Measurements from ENCODE around the gene PRCD. TPM values are rescaled to one million over a fixed set of nuclear protein-coding genes. Genes with fewer than 3 reads are reported as not detected.

The PRCD gene
- polyA plus RNA-seq, 1 of the 3 experiments (the other 2 are of a cell fraction): 2.2 TPM

DNA sequence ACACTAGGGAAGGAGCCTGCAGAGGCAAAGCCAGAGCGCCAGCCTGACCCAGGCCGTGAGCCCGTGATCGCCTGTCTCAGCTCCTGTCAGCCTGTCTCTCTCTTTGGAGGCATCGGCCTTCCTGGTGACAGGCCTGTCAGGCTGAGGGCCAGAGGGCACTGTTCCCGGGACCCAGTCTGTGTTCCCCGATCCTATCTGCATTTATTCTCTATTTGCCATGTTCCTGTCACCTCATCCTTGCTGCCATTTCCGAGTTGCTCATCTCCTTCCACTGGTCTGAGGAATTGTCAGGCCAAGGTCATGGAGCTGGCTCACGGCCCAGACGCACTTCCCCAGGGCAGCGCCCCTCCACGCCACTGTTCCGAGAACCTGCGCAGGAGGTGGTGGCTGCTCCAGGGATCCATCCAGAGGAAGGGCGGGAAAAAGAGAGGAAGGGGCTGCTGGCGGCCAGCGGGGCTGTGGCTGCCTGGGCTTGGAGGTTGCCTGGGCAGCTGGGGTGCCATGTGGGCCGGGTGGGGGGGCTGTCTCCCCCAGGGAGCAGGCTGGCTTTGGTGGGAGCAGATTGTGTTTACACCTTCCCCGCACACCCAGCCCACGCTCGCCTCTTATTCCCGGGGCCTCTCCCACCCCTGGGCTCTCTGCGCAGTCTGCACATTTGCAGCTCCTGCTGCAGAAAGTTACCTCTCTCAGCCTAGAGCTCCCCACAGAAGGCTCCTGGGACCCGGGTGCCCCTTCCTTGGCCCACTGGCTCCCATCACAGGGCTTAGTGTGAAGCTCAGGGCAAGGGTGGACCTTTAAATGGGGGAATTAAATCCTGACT lies 4.9 kb downstream of the PRCD start (continued):
- TF ChIP-seq NRF1 (IDR thresholded peaks at IDR 0.05; ENCODE audit: low read depth, low read length) (peak; percentile 59), SIN3A (IDR thresholded peaks at IDR 0.05; ENCODE audit: borderline replicate concordance, low read depth, low read length) (no peak), MXI1 (IDR thresholded peaks at IDR 0.05; ENCODE audit: low read depth, low read length) (no peak), ELF1 (IDR thresholded peaks at IDR 0.05) (no peak), JUND (IDR thresholded peaks at IDR 0.05) (no peak), RFX5 (IDR thresholded peaks at IDR 0.05; ENCODE audit: low read length) (no peak), NFIC (IDR thresholded peaks at IDR 0.05; ENCODE audit: borderline replicate concordance) (peak; percentile 75), TAF1 (IDR thresholded peaks at IDR 0.05; ENCODE audit: borderline replicate concordance, low read depth, low read length) (no peak)
- TF ChIP-seq, protein P1, sequence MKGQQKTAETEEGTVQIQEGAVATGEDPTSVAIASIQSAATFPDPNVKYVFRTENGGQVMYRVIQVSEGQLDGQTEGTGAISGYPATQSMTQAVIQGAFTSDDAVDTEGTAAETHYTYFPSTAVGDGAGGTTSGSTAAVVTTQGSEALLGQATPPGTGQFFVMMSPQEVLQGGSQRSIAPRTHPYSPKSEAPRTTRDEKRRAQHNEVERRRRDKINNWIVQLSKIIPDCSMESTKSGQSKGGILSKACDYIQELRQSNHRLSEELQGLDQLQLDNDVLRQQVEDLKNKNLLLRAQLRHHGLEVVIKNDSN (IDR thresholded peaks at IDR 0.05; ENCODE audit: borderline replicate concordance, low read depth): no peak
- TF ChIP-seq, protein P2, sequence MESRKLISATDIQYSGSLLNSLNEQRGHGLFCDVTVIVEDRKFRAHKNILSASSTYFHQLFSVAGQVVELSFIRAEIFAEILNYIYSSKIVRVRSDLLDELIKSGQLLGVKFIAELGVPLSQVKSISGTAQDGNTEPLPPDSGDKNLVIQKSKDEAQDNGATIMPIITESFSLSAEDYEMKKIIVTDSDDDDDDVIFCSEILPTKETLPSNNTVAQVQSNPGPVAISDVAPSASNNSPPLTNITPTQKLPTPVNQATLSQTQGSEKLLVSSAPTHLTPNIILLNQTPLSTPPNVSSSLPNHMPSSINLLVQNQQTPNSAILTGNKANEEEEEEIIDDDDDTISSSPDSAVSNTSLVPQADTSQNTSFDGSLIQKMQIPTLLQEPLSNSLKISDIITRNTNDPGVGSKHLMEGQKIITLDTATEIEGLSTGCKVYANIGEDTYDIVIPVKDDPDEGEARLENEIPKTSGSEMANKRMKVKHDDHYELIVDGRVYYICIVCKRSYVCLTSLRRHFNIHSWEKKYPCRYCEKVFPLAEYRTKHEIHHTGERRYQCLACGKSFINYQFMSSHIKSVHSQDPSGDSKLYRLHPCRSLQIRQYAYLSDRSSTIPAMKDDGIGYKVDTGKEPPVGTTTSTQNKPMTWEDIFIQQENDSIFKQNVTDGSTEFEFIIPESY (IDR thresholded peaks at IDR 0.05; ENCODE audit: borderline replicate concordance, low read depth): no peak

DNA sequence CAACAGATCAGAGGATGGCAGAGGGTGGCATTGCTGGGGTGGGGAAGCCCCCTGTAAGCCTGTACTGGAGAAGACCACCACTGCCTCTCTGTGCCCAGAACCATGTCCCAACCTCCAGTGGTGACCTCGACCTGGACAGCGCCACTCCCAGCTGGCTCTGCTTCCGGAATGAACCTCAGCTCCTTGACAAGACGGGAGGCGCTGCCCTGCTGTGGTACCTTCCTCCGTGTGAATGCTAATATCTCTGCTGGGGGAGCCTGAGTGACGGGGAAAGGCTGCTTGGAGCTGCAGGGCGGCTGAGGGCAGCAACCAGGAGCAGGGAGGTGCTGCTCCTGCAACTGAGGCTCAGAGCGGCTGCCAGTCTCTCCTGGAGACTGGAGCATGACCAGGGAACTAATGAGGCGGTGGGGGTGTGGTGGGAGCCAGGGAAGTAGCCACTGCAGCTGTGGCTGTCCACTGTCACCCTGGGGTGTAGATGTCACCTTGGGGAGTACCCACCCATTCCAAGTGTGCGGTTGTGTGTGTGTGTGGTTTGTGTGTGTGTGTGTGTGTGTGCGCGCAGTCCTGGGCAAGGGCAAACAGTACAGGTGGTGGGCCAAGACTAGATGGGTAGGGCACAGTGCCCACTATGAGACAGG lies 6.2 kb downstream of the PRCD start:
- H3K36me3 ChIP-seq (replicated peaks in 1 of 2; ENCODE audit: control insufficient read depth in 1 of 2, insufficient read depth in 2 of 2, low read length in 1 of 2): no peaks in the 10 kb centered on the region
- H3K9ac ChIP-seq: no peak overlapping the region
- peak; percentile 30 for DNase-seq
- WGBS (ENCODE audit: low lambda C conversion rate): 78% methylated on average over 11 of the region's 13 CpGs
- H3K9me3 ChIP-seq: no peaks in the 10 kb centered on the region
- peak overlapping the region; percentile 68 for H3K4me2 ChIP-seq
- TF ChIP-seq, protein P3, sequence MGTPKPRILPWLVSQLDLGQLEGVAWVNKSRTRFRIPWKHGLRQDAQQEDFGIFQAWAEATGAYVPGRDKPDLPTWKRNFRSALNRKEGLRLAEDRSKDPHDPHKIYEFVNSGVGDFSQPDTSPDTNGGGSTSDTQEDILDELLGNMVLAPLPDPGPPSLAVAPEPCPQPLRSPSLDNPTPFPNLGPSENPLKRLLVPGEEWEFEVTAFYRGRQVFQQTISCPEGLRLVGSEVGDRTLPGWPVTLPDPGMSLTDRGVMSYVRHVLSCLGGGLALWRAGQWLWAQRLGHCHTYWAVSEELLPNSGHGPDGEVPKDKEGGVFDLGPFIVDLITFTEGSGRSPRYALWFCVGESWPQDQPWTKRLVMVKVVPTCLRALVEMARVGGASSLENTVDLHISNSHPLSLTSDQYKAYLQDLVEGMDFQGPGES (IDR thresholded peaks at IDR 0.05; ENCODE audit: low read depth, low read length): no peak
- TF ChIP-seq FOXJ3 (CRISPR knock-in tag; IDR thresholded peaks at IDR 0.05): no peak
- TF ChIP-seq JUND (IDR thresholded peaks at IDR 0.05): no peak
- TF ChIP-seq, protein P4, sequence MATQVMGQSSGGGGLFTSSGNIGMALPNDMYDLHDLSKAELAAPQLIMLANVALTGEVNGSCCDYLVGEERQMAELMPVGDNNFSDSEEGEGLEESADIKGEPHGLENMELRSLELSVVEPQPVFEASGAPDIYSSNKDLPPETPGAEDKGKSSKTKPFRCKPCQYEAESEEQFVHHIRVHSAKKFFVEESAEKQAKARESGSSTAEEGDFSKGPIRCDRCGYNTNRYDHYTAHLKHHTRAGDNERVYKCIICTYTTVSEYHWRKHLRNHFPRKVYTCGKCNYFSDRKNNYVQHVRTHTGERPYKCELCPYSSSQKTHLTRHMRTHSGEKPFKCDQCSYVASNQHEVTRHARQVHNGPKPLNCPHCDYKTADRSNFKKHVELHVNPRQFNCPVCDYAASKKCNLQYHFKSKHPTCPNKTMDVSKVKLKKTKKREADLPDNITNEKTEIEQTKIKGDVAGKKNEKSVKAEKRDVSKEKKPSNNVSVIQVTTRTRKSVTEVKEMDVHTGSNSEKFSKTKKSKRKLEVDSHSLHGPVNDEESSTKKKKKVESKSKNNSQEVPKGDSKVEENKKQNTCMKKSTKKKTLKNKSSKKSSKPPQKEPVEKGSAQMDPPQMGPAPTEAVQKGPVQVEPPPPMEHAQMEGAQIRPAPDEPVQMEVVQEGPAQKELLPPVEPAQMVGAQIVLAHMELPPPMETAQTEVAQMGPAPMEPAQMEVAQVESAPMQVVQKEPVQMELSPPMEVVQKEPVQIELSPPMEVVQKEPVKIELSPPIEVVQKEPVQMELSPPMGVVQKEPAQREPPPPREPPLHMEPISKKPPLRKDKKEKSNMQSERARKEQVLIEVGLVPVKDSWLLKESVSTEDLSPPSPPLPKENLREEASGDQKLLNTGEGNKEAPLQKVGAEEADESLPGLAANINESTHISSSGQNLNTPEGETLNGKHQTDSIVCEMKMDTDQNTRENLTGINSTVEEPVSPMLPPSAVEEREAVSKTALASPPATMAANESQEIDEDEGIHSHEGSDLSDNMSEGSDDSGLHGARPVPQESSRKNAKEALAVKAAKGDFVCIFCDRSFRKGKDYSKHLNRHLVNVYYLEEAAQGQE (IDR thresholded peaks at IDR 0.05; ENCODE audit: low read depth, low read length): peak; percentile 27; the same call in 1 of the 2 replicates
- TF ChIP-seq NFIC (IDR thresholded peaks at IDR 0.05; ENCODE audit: borderline replicate concordance): no peak
- TF ChIP-seq MXI1 (IDR thresholded peaks at IDR 0.05; ENCODE audit: low read depth, low read length): peak; percentile 50
- TF ChIP-seq POLR2AphosphoS5 (IDR thresholded peaks at IDR 0.05; ENCODE audit: low read depth, low read length): no peak
- no peak for TF ChIP-seq NRF1 (IDR thresholded peaks at IDR 0.05; ENCODE audit: low read depth, low read length)
- no peak for TF ChIP-seq GATA2 (CRISPR knock-in tag; IDR thresholded peaks at IDR 0.05)
- TF ChIP-seq TEAD4 (IDR thresholded peaks at IDR 0.05; ENCODE audit: borderline replicate concordance, insufficient read depth): no peak
- H3K27me3 ChIP-seq (ENCODE audit: insufficient read depth): peaks cover 11% of the 10 kb centered on the region; the same call in 1 of the 2 replicates
- POLR2A ChIA-PET: interaction anchor here (0.6 to 5.2 kb wide), 11 partner anchors 8 to 164 kb away, joined by 3 to 245 read pairs (median 10); partner anchors contain the start of genes CYGB and MXRA7
- CTCF ChIA-PET: interaction anchor here (0.6 to 15.7 kb wide), 32 partner anchors 8 to 808 kb away, joined by 3 to 679 read pairs (median 5); partner anchors contain the start of genes AANAT, CYGB, RHBDF2 and ST6GALNAC2
- peaks cover 25 to 68% of the 10 kb centered on the region in 2 experiments for H3K4me1 ChIP-seq (ENCODE audit: control insufficient read depth in 1 of 2, insufficient read depth in 2 of 2, low read depth in 1 of 2, low read length in 1 of 2)
- no peak overlapping the region for H2AFZ ChIP-seq (ENCODE audit: low read depth)
- H3K4me3 ChIP-seq (ENCODE audit: low read depth in 2 of 2, low read length in 1 of 2): peak overlapping the region in 1 of 2 experiments; percentile 39; a peak in 1 of 4 replicates
- peaks cover 11% of the 10 kb centered on the region for H4K20me1 ChIP-seq (ENCODE audit: insufficient read depth)
- H3K9me2 ChIP-seq: no peaks in the 10 kb centered on the region
- peaks cover 12% of the 10 kb centered on the region for H3F3A ChIP-seq (replicated peaks; ENCODE audit: insufficient read depth)
- H3K27ac ChIP-seq (ENCODE audit: low read depth in 2 of 2, low read length in 1 of 2): peak overlapping the region; percentile 57 to 99; a peak in 3 of 4 replicates
- H3K79me2 ChIP-seq (ENCODE audit: insufficient read depth): no peaks in the 10 kb centered on the region

All from SK-N-SH (cell line).